Neural cell (in vitro differentiated cells): ENCODE data around the gene C7orf57. TPM values are rescaled to one million over a fixed set of nuclear protein-coding genes. Genes with fewer than 3 reads are reported as not detected.
A peak's percentile ranks its signal among the peaks of the same experiment; 100 is the strongest.
"Not testable (repeated sequence)": the region's sequence is repeated elsewhere in the genome, so short reads cannot be mapped to it uniquely, and the experiment has no call there.

Source experiments
- H2AFZ ChIP-seq: fragments of 200-600, 300-800 bp; sonication (generic), shearing (Covaris generic); 2 replicates; pipeline ENCODE4 v1.6.0; 2014; ENCODE audit warnings: low read depth, mild to moderate bottlenecking, antibody characterized with exemption, low read length, moderate library complexity
- H3F3A ChIP-seq: fragments of 200-600 bp; shearing (Covaris generic); 2 replicates; pipeline ENCODE4 v1.6.1; 2016; ENCODE audit warnings: mild to moderate bottlenecking, moderate library complexity, mixed read lengths, antibody characterized with exemption, low read length; ENCODE audit not compliant: insufficient read depth, poor library complexity, severe bottlenecking
- H3K27ac ChIP-seq: fragments of 200-600, 300-800 bp; sonication (generic), shearing (Covaris generic); 2 replicates; pipeline ENCODE4 v1.5.1; 2014; ENCODE audit warnings: mild to moderate bottlenecking, low read length, moderate library complexity
- H3K27me3 ChIP-seq: fragments of 300-800, 200-600 bp; sonication (generic), shearing (Covaris generic); 2 replicates; pipeline ENCODE4 v1.6.0; 2014; ENCODE audit warnings: mild to moderate bottlenecking, low read depth, low read length, moderate library complexity; ENCODE audit not compliant: insufficient read depth
- H3K36me3 ChIP-seq: fragments of 300-800, 200-600 bp; sonication (generic), shearing (Covaris generic); 2 replicates; pipeline ENCODE4 v1.5.1; 2014; ENCODE audit warnings: mild to moderate bottlenecking, antibody characterized with exemption, low read length, moderate library complexity; ENCODE audit not compliant: insufficient read depth
- H3K4me2 ChIP-seq: fragments of 300-800, 200-600 bp; sonication (generic), shearing (Covaris generic); 2 replicates; pipeline ENCODE4 v1.6.0; 2014; ENCODE audit warnings: mild to moderate bottlenecking, low read length
- H3K4me3 ChIP-seq: fragments of 300-800, 200-600 bp; sonication (generic), shearing (Covaris generic); 2 replicates; pipeline ENCODE4 v1.5.1; 2014; ENCODE audit warnings: mild to moderate bottlenecking, low read length, moderate library complexity
- H3K79me2 ChIP-seq: fragments of 200-600 bp; shearing (Covaris generic); replicated peaks from 2 replicates; pipeline ENCODE4 v1.6.0; 2014; ENCODE audit warnings: mild to moderate bottlenecking, low read length, moderate library complexity; ENCODE audit not compliant: insufficient read depth
- H3K9ac ChIP-seq: fragments of 300-800, 200-600 bp; sonication (generic), shearing (Covaris generic); 2 replicates; pipeline ENCODE4 v1.6.1; 2016; ENCODE audit warnings: mild to moderate bottlenecking, low read length, mixed read lengths
- H3K9me2 ChIP-seq: fragments of 200-600 bp; shearing (Covaris generic); 2 replicates; pipeline ENCODE4 v1.6.1; 2016; ENCODE audit warnings: mild to moderate bottlenecking, low read length, mixed read lengths; ENCODE audit not compliant: insufficient read depth
- H3K9me3 ChIP-seq: fragments of 200-600, 300-800 bp; sonication (generic), shearing (Covaris generic); 2 replicates; pipeline ENCODE4 v1.6.1; 2016; ENCODE audit warnings: mild to moderate bottlenecking, mixed run types, low read length, moderate library complexity, mixed read lengths
- H4K20me1 ChIP-seq: fragments of 200-600 bp; shearing (Covaris generic); 2 replicates; pipeline ENCODE4 v1.6.1; 2016; ENCODE audit warnings: mild to moderate bottlenecking, mixed run types; ENCODE audit not compliant: insufficient read depth
- CTCF ChIP-seq: fragments of 450-650 bp; IDR thresholded peaks from 2 replicates; pipeline ENCODE4 v1.5.1; 2014; ENCODE audit warnings: antibody characterized with exemption, mild to moderate bottlenecking, moderate library complexity; ENCODE audit not compliant: poor library complexity, severe bottlenecking
- EP300 ChIP-seq: fragments of 450-650 bp; conservative IDR thresholded peaks from 2 replicates; pipeline ENCODE4 v1.6.1; 2014; ENCODE audit warnings: antibody characterized with exemption, mild to moderate bottlenecking, moderate library complexity; ENCODE audit not compliant: poor library complexity, severe bottlenecking
- EZH2 ChIP-seq: fragments of 200-600, 300-800 bp; shearing (Covaris generic), sonication (generic); IDR thresholded peaks from 2 replicates; pipeline ENCODE4 v1.6.1; 2014; ENCODE audit warnings: antibody characterized with exemption, low read length, borderline replicate concordance, mild to moderate bottlenecking; ENCODE audit not compliant: insufficient read depth, poor library complexity, severe bottlenecking
- MXI1 ChIP-seq: fragments of 450-650 bp; conservative IDR thresholded peaks from 2 replicates; pipeline ENCODE4 v1.6.1; 2014; ENCODE audit warnings: antibody characterized with exemption, mild to moderate bottlenecking; ENCODE audit not compliant: poor library complexity, severe bottlenecking
- POLR2AphosphoS5 ChIP-seq: IDR thresholded peaks from 2 replicates; pipeline ENCODE4 v1.6.1; 2012
- RAD21 ChIP-seq: fragments of 450-650 bp; conservative IDR thresholded peaks from 2 replicates; pipeline ENCODE4 v1.6.1; 2014; ENCODE audit warnings: antibody characterized with exemption, mild to moderate bottlenecking, moderate library complexity
- REST ChIP-seq: IDR thresholded peaks from 2 replicates; pipeline ENCODE4 v1.6.1; 2012; ENCODE audit warnings: borderline replicate concordance
- SMC3 ChIP-seq: fragments of 450-650 bp; conservative IDR thresholded peaks from 2 replicates; pipeline ENCODE4 v1.6.1; 2014; ENCODE audit warnings: antibody characterized with exemption, mild to moderate bottlenecking, moderate library complexity; ENCODE audit not compliant: poor library complexity
- TAF1 ChIP-seq: IDR thresholded peaks from 2 replicates; pipeline ENCODE4 v1.6.1; 2012; ENCODE audit warnings: low read depth
- polyA minus RNA-seq: library from RNA; depleted of rRNA, polyadenylated mRNA; stranded (reverse); fragments of >200 nt; gene quantifications from 2 replicates; pipeline ENCODE4 v1.2.3, GENCODE V29; 2014
- polyA plus RNA-seq: library from polyadenylated mRNA; depleted of rRNA; stranded (reverse); fragments of >200 nt; gene quantifications from 2 replicates; pipeline ENCODE4 v1.2.3, GENCODE V29; 2014

Gene C7orf57
- not detected in 2 replicates for polyA plus RNA-seq
- not detected in 2 replicates for polyA minus RNA-seq

GRCh38 chr7:48035301-48035966 lies at the start of gene C7orf57:
Gene C7orf57 (plus strand): TSS chr7:48035543. CDS start chr7:48036309, 766 bp downstream.
- Histone ChIP-seq H3K36me3 (no peaks in the 10 kb centered on the region), H2AFZ (peak within 1 kb of the TSS; percentile 25), H3K4me2 (peak within 1 kb of the TSS; percentile 76), H3K9me3 (no peaks in the 10 kb centered on the region), H3K9me2 (no peaks in the 10 kb centered on the region), H3F3A (no peaks in the 10 kb centered on the region), H3K79me2 (no peaks in the 10 kb centered on the region), H3K27ac (no peak within 1 kb of the TSS), H3K9ac (no peak within 1 kb of the TSS), H3K4me3 (peak within 1 kb of the TSS; percentile 92), H4K20me1 (no peaks in the 10 kb centered on the region), H3K27me3 (peaks cover 34% of the 10 kb centered on the region)
- TF ChIP-seq EZH2 (no peak), MXI1 (peak; percentile 89), SMC3 (peak; percentile 27), CTCF (peak; percentile 55), EP300 (peak; percentile 48), REST (no peak), POLR2AphosphoS5 (no peak), RAD21 (peak; percentile 20), TAF1 (no peak)

- TF ChIP-seq TAF1 (no peak), CTCF (peak; percentile 40), RAD21 (no peak)
- H3K9me3 ChIP-seq: no peaks in the 10 kb centered on the region
- H3K36me3 ChIP-seq: no peaks in the 10 kb centered on the region
- H3K4me2 ChIP-seq: no peak overlapping the region
- no peak overlapping the region for H3K9ac ChIP-seq
- no peak overlapping the region for H2AFZ ChIP-seq
- H3K27me3 ChIP-seq: no peaks in the 10 kb centered on the region
- H3K9me2 ChIP-seq: no peaks in the 10 kb centered on the region
- no peaks in the 10 kb centered on the region for H3K79me2 ChIP-seq
- H3K4me3 ChIP-seq: no peak overlapping the region
- no peak overlapping the region for H3K27ac ChIP-seq
- H4K20me1 ChIP-seq: no peaks in the 10 kb centered on the region
- H3F3A ChIP-seq: no peaks in the 10 kb centered on the region
Measured at GRCh38 chr7:47988496-47989386, 46.6 kb upstream of the C7orf57 start.

GRCh38 chr7:47989607-47990400 lies 45.5 kb upstream of the C7orf57 start:
- not testable (repeated sequence) for H3K27me3 ChIP-seq, H3K36me3 ChIP-seq, H3K9ac ChIP-seq, H3F3A ChIP-seq, H4K20me1 ChIP-seq, H2AFZ ChIP-seq, H3K4me3 ChIP-seq, H3K27ac ChIP-seq, H3K9me2 ChIP-seq, H3K79me2 ChIP-seq, H3K4me2 ChIP-seq, H3K9me3 ChIP-seq
